Measurements from ENCODE around the gene PRKD2.

- no peak for TF ChIP-seq CTCF (IDR thresholded peaks at IDR 0.05)
- no peak for TF ChIP-seq POLR2A (IDR thresholded peaks at IDR 0.05)
Measured at GRCh38 chr19:46660008-46660517, 56.9 kb downstream of the PRKD2 start.

Data from heart left ventricle (tissue), 13 donors.